HCT116 (cell line): ENCODE data around the gene OCA2. TPM values are rescaled to one million over a fixed set of nuclear protein-coding genes. Genes with fewer than 3 reads are reported as not detected.

Experiments used
- ATAC-seq: fragments of 200-7000 bp; cut with Tn5 transposase; 2 replicates; pipeline ENCODE4 v1.9.1; 2020; ENCODE audit warnings: mild to moderate bottlenecking, moderate library complexity
- BruUV-seq: library from RNA; stranded (reverse); fragments of 400-500 nt; replicated peaks from 2 replicates; lab custom pipeline; 2021; lab: Mats Ljungman, UMichigan
- CTCF ChIA-PET: fragments of 300-600 bp; sonication (Branson Sonifier 250); formaldehyde crosslinking; loops from one replicate; lab custom pipeline; 2021; ENCODE audit warnings: antibody characterized with exemption; lab: Charles Lee
- POLR2A ChIA-PET: fragments of 300-600, 350-600 bp; sonication (Branson Sonifier 250); formaldehyde crosslinking; loops from one replicate; lab custom pipeline; 2021; ENCODE audit warnings: antibody characterized with exemption; lab: Charles Lee
- RAD21 ChIA-PET, 2 experiments: fragments of 300-600 bp; sonication (Branson Sonifier 250); formaldehyde crosslinking; loops; one replicate each; lab custom pipeline; 2023; ENCODE audit warnings: low total read pairs in 2 of 2; ENCODE audit not compliant: uncharacterized antibody in 2 of 2, unreplicated experiment in 2 of 2, low non-redundant PET in 1 of 2; lab: Charles Lee
- DNase-seq: peaks from one replicate; pipeline ENCODE4 v3.0.0-alpha.2; 2010; ENCODE audit warnings: low read depth, low spot score
- H2AFZ ChIP-seq: fragments of 200-600 bp; shearing (Covaris generic), sonication (generic); 2 replicates; pipeline ENCODE4 v1.6.1; 2017; ENCODE audit warnings: low read depth, mixed run types, mixed read lengths, antibody characterized with exemption, low read length; ENCODE audit not compliant: poor library complexity, severe bottlenecking
- H3K27ac ChIP-seq: 2 replicates; pipeline ENCODE4 v1.5.1; 2012; ENCODE audit warnings: low read depth, low read length
- H3K27me3 ChIP-seq: fragments of 200-600 bp; sonication (generic); 2 replicates; pipeline ENCODE4 v1.6.1; 2016; ENCODE audit warnings: mixed run types, low read length, mixed read lengths; ENCODE audit not compliant: insufficient read depth
- H3K36me3 ChIP-seq, 2 experiments: fragments of 200-500 bp in 1 of 2; fragments of 200-600 bp in 1 of 2; sonication (Bioruptor generic) in 1 of 2; sonication (generic) in 1 of 2; 2 replicates each; pipeline versions ENCODE4 v1.5.1 to v1.6.1; 2014 to 2016; ENCODE audit warnings: low read length in 2 of 2, inconsistent platforms in 1 of 2, mixed read lengths in 1 of 2, mixed run types in 1 of 2; ENCODE audit not compliant: insufficient read depth in 2 of 2, control insufficient read depth in 1 of 2
- H3K4me1 ChIP-seq, 2 experiments: fragments of 200-600 bp in 1 of 2; sonication (generic) in 1 of 2; 2 replicates each; pipeline versions ENCODE4 v1.5.1 to v1.6.1; 2012 to 2017; ENCODE audit warnings: low read length in 2 of 2, inconsistent platforms in 1 of 2, mild to moderate bottlenecking in 1 of 2, mixed read lengths in 1 of 2, mixed run types in 1 of 2, moderate library complexity in 1 of 2; ENCODE audit not compliant: insufficient read depth in 2 of 2, control insufficient read depth in 1 of 2
- H3K4me2 ChIP-seq: fragments of 200-600 bp; sonication (generic); 2 replicates; pipeline ENCODE4 v1.6.1; 2017; ENCODE audit warnings: mixed run types, low read length, mixed read lengths
- H3K4me3 ChIP-seq, 2 experiments: fragments of 200-600 bp in 1 of 2; sonication (generic) in 1 of 2; replicated peaks in 1 of 2; 2 replicates each; pipeline ENCODE4 v1.5.1; 2011 to 2016; ENCODE audit warnings: low read length in 2 of 2, control low read depth in 1 of 2, low read depth in 1 of 2, mild to moderate bottlenecking in 1 of 2, mixed read lengths in 1 of 2, mixed run types in 1 of 2
- H3K79me2 ChIP-seq: fragments of 200-600 bp; sonication (generic); 2 replicates; pipeline ENCODE4 v1.6.1; 2017; ENCODE audit warnings: mild to moderate bottlenecking, mixed run types, low read length, moderate library complexity, mixed read lengths; ENCODE audit not compliant: insufficient read depth
- H3K9ac ChIP-seq: fragments of 200-600 bp; sonication (generic); 2 replicates; pipeline ENCODE4 v1.6.1; 2016; ENCODE audit warnings: low read length, mixed read lengths
- H3K9me2 ChIP-seq: fragments of 200-600 bp; sonication (generic), shearing (Covaris generic); 2 replicates; pipeline ENCODE4 v1.6.1; 2017; ENCODE audit warnings: mixed run types, mild to moderate bottlenecking, moderate library complexity; ENCODE audit not compliant: insufficient read depth
- H3K9me3 ChIP-seq, 2 experiments: fragments of 200-500 bp in 1 of 2; fragments of 200-600 bp in 1 of 2; sonication (Bioruptor generic) in 1 of 2; sonication (generic) in 1 of 2; 2 replicates each; pipeline ENCODE4 v1.6.1; 2014 to 2017; ENCODE audit warnings: low read length in 2 of 2, mixed read lengths in 2 of 2, inconsistent platforms in 1 of 2, low read depth in 1 of 2, mild to moderate bottlenecking in 1 of 2, mixed run types in 1 of 2, moderate library complexity in 1 of 2; ENCODE audit not compliant: control insufficient read depth in 1 of 2, insufficient read depth in 1 of 2
- H4K20me1 ChIP-seq: fragments of 200-600 bp; sonication (generic), shearing (Covaris generic); 2 replicates; pipeline ENCODE4 v1.6.1; 2017; ENCODE audit warnings: mixed run types, mild to moderate bottlenecking, moderate library complexity; ENCODE audit not compliant: insufficient read depth
- CBX3 ChIP-seq: IDR thresholded peaks from 2 replicates; pipeline ENCODE4 v1.6.1; 2012; ENCODE audit warnings: low read depth
- CEBPB ChIP-seq: IDR thresholded peaks from 2 replicates; pipeline ENCODE4 v1.6.1; 2012; ENCODE audit warnings: low read depth
- JUND ChIP-seq: IDR thresholded peaks from 2 replicates; pipeline ENCODE4 v1.6.1; 2012
- POLR2A ChIP-seq: IDR thresholded peaks from 2 replicates; pipeline ENCODE4 v1.7.0; 2011; ENCODE audit warnings: borderline replicate concordance; ENCODE audit not compliant: insufficient read depth, insufficient read length; ENCODE audit errors: extremely low read depth
- SIN3A ChIP-seq: IDR thresholded peaks from 2 replicates; pipeline ENCODE4 v1.6.1; 2012; ENCODE audit warnings: low read depth
- SP1 ChIP-seq: IDR thresholded peaks from 2 replicates; pipeline ENCODE4 v1.6.1; 2012; ENCODE audit warnings: low read depth
- SRF ChIP-seq: IDR thresholded peaks from 2 replicates; pipeline ENCODE4 v1.6.1; 2012; ENCODE audit warnings: low read depth
- ZFX ChIP-seq: fragments of 450-650 bp; IDR thresholded peaks from 2 replicates; pipeline ENCODE4 v1.6.1; 2017
- ZNF274 ChIP-seq: fragments of 200-500 bp; sonication (Bioruptor generic); IDR thresholded peaks from 2 replicates; pipeline ENCODE4 v1.6.1; 2014; ENCODE audit warnings: mild to moderate bottlenecking, low read depth, low read length, inconsistent platforms
- intact Hi-C: fragments of 100-400 bp; cut with micrococcal nuclease; formaldehyde crosslinking; loops from 2 replicates; pipeline ENCODE4 v1.10.0; 2022
- total RNA-seq: library from RNA; stranded (reverse); gene quantifications from one replicate; pipeline ENCODE4 v1.2.1, GENCODE V29; 2021; ENCODE audit not compliant: unreplicated experiment
- TF ChIP-seq, protein P1 (sequence below), 3 experiments: fragments of 200-600 bp in 1 of 3; sonication (generic) in 1 of 3; IDR thresholded peaks in 2 of 3; conservative IDR thresholded peaks in 1 of 3; 2 replicates each; pipeline ENCODE4 v1.5.1; 2012 to 2017; ENCODE audit warnings: low read depth in 2 of 3, low read length in 2 of 3, antibody characterized with exemption in 1 of 3, borderline replicate concordance in 1 of 3, control low read depth in 1 of 3, mild to moderate bottlenecking in 1 of 3, mixed read lengths in 1 of 3, mixed run types in 1 of 3, moderate library complexity in 1 of 3; ENCODE audit not compliant: insufficient read depth in 1 of 3
- TF ChIP-seq, protein P2 (sequence below): IDR thresholded peaks from 2 replicates; pipeline ENCODE4 v1.6.1; 2012; ENCODE audit warnings: low read depth
- TF ChIP-seq, protein P3 (sequence below): IDR thresholded peaks from 2 replicates; pipeline ENCODE4 v1.6.1; 2012

The OCA2 gene
- total RNA-seq, 1 experiment from 2014 or later, result not detected

DNA sequence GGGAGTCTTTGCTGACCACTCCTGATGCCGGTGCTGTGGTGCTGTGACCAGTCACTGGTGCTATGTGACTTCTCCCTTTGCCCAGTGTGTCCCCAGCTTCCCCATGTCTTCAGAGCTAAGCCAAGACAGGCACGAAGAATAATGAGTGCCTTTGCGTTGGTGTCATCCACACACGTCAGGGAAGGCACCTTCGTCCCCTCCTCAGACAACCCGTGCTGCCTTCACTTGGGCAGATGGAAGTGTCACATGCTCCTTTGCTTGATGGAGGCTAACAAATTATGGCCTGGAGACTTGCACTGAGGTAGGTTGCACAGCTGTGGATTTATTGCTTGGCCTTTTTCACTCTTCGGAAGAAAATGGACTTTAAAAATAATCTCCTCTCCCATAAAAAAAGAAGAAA is 291.8 kb downstream of the OCA2 start:
- CTCF ChIA-PET, result no interaction called here
- no peak overlapping the region for H3K4me3 ChIP-seq
- H2AFZ ChIP-seq, result no peak overlapping the region
- H3K4me2 ChIP-seq, result no peak overlapping the region
- TF ChIP-seq, protein P1, sequence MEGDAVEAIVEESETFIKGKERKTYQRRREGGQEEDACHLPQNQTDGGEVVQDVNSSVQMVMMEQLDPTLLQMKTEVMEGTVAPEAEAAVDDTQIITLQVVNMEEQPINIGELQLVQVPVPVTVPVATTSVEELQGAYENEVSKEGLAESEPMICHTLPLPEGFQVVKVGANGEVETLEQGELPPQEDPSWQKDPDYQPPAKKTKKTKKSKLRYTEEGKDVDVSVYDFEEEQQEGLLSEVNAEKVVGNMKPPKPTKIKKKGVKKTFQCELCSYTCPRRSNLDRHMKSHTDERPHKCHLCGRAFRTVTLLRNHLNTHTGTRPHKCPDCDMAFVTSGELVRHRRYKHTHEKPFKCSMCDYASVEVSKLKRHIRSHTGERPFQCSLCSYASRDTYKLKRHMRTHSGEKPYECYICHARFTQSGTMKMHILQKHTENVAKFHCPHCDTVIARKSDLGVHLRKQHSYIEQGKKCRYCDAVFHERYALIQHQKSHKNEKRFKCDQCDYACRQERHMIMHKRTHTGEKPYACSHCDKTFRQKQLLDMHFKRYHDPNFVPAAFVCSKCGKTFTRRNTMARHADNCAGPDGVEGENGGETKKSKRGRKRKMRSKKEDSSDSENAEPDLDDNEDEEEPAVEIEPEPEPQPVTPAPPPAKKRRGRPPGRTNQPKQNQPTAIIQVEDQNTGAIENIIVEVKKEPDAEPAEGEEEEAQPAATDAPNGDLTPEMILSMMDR (IDR thresholded peaks at IDR 0.05 in 2 of 3, conservative IDR thresholded peaks at IDR 0.05 in 1 of 3; ENCODE audit: borderline replicate concordance in 1 of 3, insufficient read depth in 1 of 3, low read depth in 2 of 3, low read length in 2 of 3), result no peak
- TF ChIP-seq CEBPB (no peak), ZFX (no peak), ZNF274 (no peak), CBX3 (no peak), POLR2A (no peak), SP1 (no peak), JUND (no peak), SRF (no peak), SIN3A (no peak)
- TF ChIP-seq, protein P2, sequence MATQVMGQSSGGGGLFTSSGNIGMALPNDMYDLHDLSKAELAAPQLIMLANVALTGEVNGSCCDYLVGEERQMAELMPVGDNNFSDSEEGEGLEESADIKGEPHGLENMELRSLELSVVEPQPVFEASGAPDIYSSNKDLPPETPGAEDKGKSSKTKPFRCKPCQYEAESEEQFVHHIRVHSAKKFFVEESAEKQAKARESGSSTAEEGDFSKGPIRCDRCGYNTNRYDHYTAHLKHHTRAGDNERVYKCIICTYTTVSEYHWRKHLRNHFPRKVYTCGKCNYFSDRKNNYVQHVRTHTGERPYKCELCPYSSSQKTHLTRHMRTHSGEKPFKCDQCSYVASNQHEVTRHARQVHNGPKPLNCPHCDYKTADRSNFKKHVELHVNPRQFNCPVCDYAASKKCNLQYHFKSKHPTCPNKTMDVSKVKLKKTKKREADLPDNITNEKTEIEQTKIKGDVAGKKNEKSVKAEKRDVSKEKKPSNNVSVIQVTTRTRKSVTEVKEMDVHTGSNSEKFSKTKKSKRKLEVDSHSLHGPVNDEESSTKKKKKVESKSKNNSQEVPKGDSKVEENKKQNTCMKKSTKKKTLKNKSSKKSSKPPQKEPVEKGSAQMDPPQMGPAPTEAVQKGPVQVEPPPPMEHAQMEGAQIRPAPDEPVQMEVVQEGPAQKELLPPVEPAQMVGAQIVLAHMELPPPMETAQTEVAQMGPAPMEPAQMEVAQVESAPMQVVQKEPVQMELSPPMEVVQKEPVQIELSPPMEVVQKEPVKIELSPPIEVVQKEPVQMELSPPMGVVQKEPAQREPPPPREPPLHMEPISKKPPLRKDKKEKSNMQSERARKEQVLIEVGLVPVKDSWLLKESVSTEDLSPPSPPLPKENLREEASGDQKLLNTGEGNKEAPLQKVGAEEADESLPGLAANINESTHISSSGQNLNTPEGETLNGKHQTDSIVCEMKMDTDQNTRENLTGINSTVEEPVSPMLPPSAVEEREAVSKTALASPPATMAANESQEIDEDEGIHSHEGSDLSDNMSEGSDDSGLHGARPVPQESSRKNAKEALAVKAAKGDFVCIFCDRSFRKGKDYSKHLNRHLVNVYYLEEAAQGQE, result no peak
- TF ChIP-seq, protein P3, sequence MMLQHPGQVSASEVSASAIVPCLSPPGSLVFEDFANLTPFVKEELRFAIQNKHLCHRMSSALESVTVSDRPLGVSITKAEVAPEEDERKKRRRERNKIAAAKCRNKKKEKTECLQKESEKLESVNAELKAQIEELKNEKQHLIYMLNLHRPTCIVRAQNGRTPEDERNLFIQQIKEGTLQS, result no peak
- ATAC-seq, result no peak
- H3K27me3 ChIP-seq, result no peaks in the 10 kb centered on the region
- H3K9me2 ChIP-seq, result no peaks in the 10 kb centered on the region
- RAD21 ChIA-PET, result no interaction called here
- H4K20me1 ChIP-seq, result no peaks in the 10 kb centered on the region
- intact Hi-C loops, result no loop called here
- BruUV-seq, result no TSS peak
- DNase-seq, result no peak
- H3K9ac ChIP-seq, result no peak overlapping the region
- H3K27ac ChIP-seq, result no peak overlapping the region
- H3K4me1 ChIP-seq, result no peaks in the 10 kb centered on the region
- no peaks in the 10 kb centered on the region for H3K79me2 ChIP-seq
- POLR2A ChIA-PET, result no interaction called here
- H3K9me3 ChIP-seq, result peaks cover 5 to 34% of the 10 kb centered on the region in 2 experiments; a peak in 2 of 4 replicates
- no peaks in the 10 kb centered on the region for H3K36me3 ChIP-seq
